Astrocyte (in vitro differentiated cells and primary cell): ENCODE results near the gene ADH5.

ENCODE experiments used
- CTCF ChIP-seq: IDR thresholded peaks from 2 replicates; pipeline ENCODE4 v1.5.1; 2011; ENCODE audit warnings: low read depth, mild to moderate bottlenecking, inconsistent platforms, low read length, moderate library complexity; ENCODE audit not compliant: insufficient read depth
- EZH2 ChIP-seq: IDR thresholded peaks from 2 replicates; pipeline ENCODE4 v1.6.1; 2012; ENCODE audit warnings: mild to moderate bottlenecking, low read length, inconsistent platforms; ENCODE audit not compliant: insufficient read depth

- TF ChIP-seq EZH2 (no peak), CTCF (no peak)
These were observed 42.8 kb upstream of the ADH5 start for GRCh38 chr4:99131378-99131777.
